ENCODE measurements around the gene NANP. TPM values are rescaled to one million over a fixed set of nuclear protein-coding genes. Genes with fewer than 3 reads are reported as not detected.
A peak's percentile ranks its signal among the peaks of the same experiment; 100 is the strongest.

Gene NANP
- total and polyA plus RNA-seq, 2 of the 13 experiments (the other 11 are each of a cell fraction or from before 2014, with no cell fraction given), result 8.9 to 21.5 TPM

DNA sequence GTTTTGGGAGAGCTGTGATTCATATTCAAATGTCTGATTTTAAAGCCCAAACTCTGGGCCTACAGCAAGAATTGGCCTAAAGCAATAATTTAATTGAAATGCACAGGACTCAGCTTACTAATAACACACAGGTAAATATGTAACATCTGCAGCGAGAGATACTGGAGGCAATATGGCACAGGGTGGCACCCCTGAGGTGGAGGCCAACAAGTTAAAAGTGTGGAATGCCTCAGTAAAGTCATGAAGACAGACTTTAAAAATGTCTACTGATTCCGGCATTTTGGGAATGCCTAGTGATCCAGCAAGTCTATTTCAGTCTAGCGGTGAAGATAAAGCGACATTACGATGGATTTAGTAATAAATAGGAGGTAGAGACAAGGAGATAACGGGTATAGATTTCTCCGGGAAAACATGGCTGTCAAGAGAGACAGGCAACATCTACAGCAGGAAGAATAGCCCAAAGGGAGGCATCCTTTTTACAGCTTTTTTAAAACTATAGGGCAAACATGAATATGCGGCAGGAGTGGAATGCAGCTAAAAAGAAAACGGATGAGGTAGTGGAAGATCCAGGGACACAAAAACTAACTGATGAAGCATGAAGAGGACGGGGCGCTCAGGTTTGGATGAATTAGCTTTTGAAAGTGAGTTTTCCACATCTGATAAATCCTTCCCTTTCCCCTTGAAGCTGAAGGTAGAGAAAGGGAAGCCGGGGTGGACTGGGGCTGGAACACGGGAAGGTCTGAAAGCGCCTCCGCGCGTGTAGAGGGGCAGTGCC lies 1.2 kb downstream of the NANP start (continued):
- TF ChIP-seq, protein P1, sequence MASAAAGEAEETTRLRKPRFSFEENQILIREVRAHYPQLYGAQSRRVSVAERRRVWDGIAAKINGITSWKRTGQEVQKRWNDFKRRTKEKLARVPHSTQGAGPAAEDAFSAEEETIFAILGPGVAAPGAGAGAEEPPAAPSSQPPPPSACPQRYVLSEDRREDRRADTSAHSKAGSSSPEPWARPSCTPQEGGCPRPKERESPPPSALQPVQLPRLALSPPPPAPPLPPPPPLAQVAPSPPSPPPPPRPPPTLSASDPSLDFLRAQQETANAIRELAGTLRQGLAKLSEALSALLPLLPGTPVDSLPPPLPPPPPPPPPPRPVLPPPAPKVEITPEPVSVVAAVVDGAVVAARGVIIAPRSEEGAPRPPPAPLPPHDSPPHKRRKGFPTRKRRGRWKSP (CRISPR knock-in tag; IDR thresholded peaks at IDR 0.05), result no peak
- TF ChIP-seq, protein P2, sequence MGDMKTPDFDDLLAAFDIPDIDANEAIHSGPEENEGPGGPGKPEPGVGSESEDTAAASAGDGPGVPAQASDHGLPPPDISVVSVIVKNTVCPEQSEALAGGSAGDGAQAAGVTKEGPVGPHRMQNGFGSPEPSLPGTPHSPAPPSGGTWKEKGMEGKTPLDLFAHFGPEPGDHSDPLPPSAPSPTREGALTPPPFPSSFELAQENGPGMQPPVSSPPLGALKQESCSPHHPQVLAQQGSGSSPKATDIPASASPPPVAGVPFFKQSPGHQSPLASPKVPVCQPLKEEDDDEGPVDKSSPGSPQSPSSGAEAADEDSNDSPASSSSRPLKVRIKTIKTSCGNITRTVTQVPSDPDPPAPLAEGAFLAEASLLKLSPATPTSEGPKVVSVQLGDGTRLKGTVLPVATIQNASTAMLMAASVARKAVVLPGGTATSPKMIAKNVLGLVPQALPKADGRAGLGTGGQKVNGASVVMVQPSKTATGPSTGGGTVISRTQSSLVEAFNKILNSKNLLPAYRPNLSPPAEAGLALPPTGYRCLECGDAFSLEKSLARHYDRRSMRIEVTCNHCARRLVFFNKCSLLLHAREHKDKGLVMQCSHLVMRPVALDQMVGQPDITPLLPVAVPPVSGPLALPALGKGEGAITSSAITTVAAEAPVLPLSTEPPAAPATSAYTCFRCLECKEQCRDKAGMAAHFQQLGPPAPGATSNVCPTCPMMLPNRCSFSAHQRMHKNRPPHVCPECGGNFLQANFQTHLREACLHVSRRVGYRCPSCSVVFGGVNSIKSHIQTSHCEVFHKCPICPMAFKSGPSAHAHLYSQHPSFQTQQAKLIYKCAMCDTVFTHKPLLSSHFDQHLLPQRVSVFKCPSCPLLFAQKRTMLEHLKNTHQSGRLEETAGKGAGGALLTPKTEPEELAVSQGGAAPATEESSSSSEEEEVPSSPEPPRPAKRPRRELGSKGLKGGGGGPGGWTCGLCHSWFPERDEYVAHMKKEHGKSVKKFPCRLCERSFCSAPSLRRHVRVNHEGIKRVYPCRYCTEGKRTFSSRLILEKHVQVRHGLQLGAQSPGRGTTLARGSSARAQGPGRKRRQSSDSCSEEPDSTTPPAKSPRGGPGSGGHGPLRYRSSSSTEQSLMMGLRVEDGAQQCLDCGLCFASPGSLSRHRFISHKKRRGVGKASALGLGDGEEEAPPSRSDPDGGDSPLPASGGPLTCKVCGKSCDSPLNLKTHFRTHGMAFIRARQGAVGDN (CRISPR knock-in tag; IDR thresholded peaks at IDR 0.05), result no peak
- TF ChIP-seq ZFP90 (CRISPR knock-in tag; IDR thresholded peaks at IDR 0.05; ENCODE audit: borderline replicate concordance), result 0 out of 2 replicates have a peak, but pooled peaks have one; percentile 55
- TF ChIP-seq STAT5B (CRISPR knock-in tag; IDR thresholded peaks at IDR 0.05), result no peak
- TF ChIP-seq ZNF431 (CRISPR knock-in tag; IDR thresholded peaks at IDR 0.05; ENCODE audit: borderline replicate concordance, low read depth), result no peak
- no peak for TF ChIP-seq ZNF772 (CRISPR knock-in tag; IDR thresholded peaks at IDR 0.05)
- TF ChIP-seq THYN1 (CRISPR knock-in tag; IDR thresholded peaks at IDR 0.05; ENCODE audit: borderline replicate concordance, low read depth), result no peak
- TF ChIP-seq, protein P3, sequence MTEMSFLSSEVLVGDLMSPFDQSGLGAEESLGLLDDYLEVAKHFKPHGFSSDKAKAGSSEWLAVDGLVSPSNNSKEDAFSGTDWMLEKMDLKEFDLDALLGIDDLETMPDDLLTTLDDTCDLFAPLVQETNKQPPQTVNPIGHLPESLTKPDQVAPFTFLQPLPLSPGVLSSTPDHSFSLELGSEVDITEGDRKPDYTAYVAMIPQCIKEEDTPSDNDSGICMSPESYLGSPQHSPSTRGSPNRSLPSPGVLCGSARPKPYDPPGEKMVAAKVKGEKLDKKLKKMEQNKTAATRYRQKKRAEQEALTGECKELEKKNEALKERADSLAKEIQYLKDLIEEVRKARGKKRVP (CRISPR knock-in tag; IDR thresholded peaks at IDR 0.05), result peak in 1 of 2 experiments; percentile 11; a peak in 1 of 4 replicates
- no peak for TF ChIP-seq RFXAP (CRISPR knock-in tag; IDR thresholded peaks at IDR 0.05; ENCODE audit: borderline replicate concordance)
- TF ChIP-seq, protein P4, sequence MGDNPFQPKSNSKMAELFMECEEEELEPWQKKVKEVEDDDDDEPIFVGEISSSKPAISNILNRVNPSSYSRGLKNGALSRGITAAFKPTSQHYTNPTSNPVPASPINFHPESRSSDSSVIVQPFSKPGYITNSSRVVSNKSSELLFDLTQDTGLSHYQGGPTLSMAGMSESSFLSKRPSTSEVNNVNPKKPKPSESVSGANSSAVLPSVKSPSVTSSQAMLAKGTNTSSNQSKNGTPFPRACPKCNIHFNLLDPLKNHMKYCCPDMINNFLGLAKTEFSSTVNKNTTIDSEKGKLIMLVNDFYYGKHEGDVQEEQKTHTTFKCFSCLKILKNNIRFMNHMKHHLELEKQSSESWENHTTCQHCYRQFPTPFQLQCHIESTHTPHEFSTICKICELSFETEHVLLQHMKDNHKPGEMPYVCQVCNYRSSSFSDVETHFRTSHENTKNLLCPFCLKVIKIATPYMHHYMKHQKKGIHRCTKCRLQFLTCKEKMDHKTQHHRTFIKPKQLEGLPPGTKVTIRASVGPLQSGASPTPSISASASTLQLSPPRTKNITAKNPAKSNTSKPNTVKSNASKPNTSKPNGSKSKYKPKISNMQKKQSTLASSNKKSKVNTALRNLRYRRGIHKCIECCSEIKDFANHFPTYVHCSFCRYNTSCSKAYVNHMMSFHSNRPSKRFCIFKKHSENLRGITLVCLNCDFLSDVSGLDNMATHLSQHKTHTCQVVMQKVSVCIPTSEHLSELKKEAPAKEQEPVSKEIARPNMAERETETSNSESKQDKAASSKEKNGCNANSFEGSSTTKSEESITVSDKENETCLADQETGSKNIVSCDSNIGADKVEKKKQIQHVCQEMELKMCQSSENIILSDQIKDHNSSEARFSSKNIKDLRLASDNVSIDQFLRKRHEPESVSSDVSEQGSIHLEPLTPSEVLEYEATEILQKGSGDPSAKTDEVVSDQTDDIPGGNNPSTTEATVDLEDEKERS (CRISPR knock-in tag; IDR thresholded peaks at IDR 0.05), result 0 out of 2 replicates have a peak, but pooled peaks have one; percentile 22
- peak; percentile 35; the same call in 1 of the 2 replicates for TF ChIP-seq ZNF292 (CRISPR knock-in tag; IDR thresholded peaks at IDR 0.05; ENCODE audit: borderline replicate concordance, low read depth)
- no peak; the same call in 1 of the 2 replicates for TF ChIP-seq ZNF225 (CRISPR knock-in tag; IDR thresholded peaks at IDR 0.05)
- TF ChIP-seq NPAS2 (CRISPR knock-in tag; IDR thresholded peaks at IDR 0.05; ENCODE audit: borderline replicate concordance), result 0 out of 2 replicates have a peak, but pooled peaks have one; percentile 3
- TF ChIP-seq, protein P5, sequence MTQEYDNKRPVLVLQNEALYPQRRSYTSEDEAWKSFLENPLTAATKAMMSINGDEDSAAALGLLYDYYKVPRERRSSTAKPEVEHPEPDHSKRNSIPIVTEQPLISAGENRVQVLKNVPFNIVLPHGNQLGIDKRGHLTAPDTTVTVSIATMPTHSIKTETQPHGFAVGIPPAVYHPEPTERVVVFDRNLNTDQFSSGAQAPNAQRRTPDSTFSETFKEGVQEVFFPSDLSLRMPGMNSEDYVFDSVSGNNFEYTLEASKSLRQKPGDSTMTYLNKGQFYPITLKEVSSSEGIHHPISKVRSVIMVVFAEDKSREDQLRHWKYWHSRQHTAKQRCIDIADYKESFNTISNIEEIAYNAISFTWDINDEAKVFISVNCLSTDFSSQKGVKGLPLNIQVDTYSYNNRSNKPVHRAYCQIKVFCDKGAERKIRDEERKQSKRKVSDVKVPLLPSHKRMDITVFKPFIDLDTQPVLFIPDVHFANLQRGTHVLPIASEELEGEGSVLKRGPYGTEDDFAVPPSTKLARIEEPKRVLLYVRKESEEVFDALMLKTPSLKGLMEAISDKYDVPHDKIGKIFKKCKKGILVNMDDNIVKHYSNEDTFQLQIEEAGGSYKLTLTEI (CRISPR knock-in tag; conservative IDR thresholded peaks at IDR 0.05), result no peak
- 0 out of 2 replicates have a peak, but pooled peaks have one; percentile 8 for TF ChIP-seq ZFP36L1 (CRISPR knock-in tag; IDR thresholded peaks at IDR 0.05)
- peak; percentile 23; the same call in 1 of the 2 replicates for TF ChIP-seq FOXC1 (CRISPR knock-in tag; IDR thresholded peaks at IDR 0.05; ENCODE audit: borderline replicate concordance)

Measured in HepG2 (cell line).